ENCODE results near the gene GPC6.

DNA sequence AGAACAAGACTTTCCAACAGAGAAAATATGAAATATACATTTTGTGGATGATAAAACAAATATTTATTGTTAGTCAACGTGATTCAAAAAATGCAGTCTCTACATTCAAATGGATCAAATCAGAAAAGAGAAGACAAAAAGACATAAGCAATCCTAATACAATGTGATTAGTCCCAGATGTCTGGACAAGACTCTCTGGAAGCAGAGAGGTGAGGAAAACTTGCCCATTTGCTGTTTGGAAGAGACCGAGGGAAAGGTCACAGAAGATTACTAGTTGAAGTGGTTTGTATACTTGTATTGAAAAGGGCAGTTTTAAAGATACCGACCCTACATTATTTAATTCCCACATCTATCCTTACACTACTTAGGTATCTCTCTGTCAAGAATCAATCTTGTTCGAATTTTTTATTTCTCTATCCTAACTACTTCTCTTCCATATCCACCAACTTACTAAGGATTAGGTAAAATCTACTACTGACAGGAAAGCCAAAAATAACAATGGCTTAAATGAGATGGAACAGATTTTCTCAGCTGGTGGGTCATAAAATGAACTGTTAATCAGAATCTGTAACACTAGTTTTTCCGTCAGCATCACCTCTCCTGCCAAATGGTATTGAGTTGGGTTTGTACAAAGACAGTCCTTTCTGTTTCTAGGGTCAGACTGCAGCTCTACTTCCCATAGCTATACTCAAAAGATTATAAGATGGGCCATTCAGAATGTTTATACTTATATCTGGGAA is 755.7 kb downstream of the GPC6 start:
- TF ChIP-seq, protein P1, sequence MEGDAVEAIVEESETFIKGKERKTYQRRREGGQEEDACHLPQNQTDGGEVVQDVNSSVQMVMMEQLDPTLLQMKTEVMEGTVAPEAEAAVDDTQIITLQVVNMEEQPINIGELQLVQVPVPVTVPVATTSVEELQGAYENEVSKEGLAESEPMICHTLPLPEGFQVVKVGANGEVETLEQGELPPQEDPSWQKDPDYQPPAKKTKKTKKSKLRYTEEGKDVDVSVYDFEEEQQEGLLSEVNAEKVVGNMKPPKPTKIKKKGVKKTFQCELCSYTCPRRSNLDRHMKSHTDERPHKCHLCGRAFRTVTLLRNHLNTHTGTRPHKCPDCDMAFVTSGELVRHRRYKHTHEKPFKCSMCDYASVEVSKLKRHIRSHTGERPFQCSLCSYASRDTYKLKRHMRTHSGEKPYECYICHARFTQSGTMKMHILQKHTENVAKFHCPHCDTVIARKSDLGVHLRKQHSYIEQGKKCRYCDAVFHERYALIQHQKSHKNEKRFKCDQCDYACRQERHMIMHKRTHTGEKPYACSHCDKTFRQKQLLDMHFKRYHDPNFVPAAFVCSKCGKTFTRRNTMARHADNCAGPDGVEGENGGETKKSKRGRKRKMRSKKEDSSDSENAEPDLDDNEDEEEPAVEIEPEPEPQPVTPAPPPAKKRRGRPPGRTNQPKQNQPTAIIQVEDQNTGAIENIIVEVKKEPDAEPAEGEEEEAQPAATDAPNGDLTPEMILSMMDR (IDR thresholded peaks at IDR 0.05): no peak
- no peak for TF ChIP-seq POLR2A (IDR thresholded peaks at IDR 0.05)
